Glomerular endothelial cell (primary cell): ENCODE results near the gene MAP1B. TPM values are rescaled to one million over a fixed set of nuclear protein-coding genes. Genes with fewer than 3 reads are reported as not detected.
"Not testable (repeated sequence)": the region's sequence is repeated elsewhere in the genome, so short reads cannot be mapped to it uniquely, and the experiment has no call there.

Experiments
- DNase-seq: peaks from one replicate; pipeline ENCODE4 v3.0.0-alpha.2; 2011; ENCODE audit warnings: low read depth, low spot score; ENCODE audit errors: extremely low read depth
- total RNA-seq: library from RNA; depleted of rRNA; stranded (reverse); fragments of >200 nt; gene quantifications from 2 replicates; pipeline ENCODE4 v1.2.3, GENCODE V29; 2015

The MAP1B gene
- 401 and 515 TPM in 2 replicates for total RNA-seq

GRCh38 chr5:72107131-72107900 is at the start of gene MAP1B:
TSS of gene MAP1B (plus strand) at chr5:72107475. CDS start at chr5:72107532, 57 bp downstream.
- DNase-seq = no peak

GRCh38 chr5:72057816-72058215 is 49.5 kb upstream of the MAP1B start:
- DNase-seq = no peak

- no peak for DNase-seq
Observed at GRCh38 chr5:72063219-72063819, 44.0 kb upstream of the MAP1B start.

GRCh38 chr5:72064801-72065570 is 42.3 kb upstream of the MAP1B start:
- DNase-seq = no peak

- DNase-seq = no peak
Observed at GRCh38 chr5:72065751-72066255, 41.5 kb upstream of the MAP1B start.

GRCh38 chr5:72066705-72067107 is 40.6 kb upstream of the MAP1B start:
- DNase-seq = no peak

GRCh38 chr5:72067682-72068470 is 39.4 kb upstream of the MAP1B start:
- no peak for DNase-seq

- DNase-seq = no peak
Observed at GRCh38 chr5:72070529-72070928, 36.7 kb upstream of the MAP1B start.

GRCh38 chr5:72071906-72072305 is 35.4 kb upstream of the MAP1B start:
- DNase-seq = no peak

GRCh38 chr5:72074251-72074650 is 33.0 kb upstream of the MAP1B start:
- DNase-seq = no peak

GRCh38 chr5:72075461-72075860 is 31.8 kb upstream of the MAP1B start:
- no peak for DNase-seq

- no peak for DNase-seq
Observed at GRCh38 chr5:72076621-72077300, 30.5 kb upstream of the MAP1B start.

GRCh38 chr5:72077390-72077789 is 29.9 kb upstream of the MAP1B start:
- no peak for DNase-seq

- no peak for DNase-seq
Observed at GRCh38 chr5:72079288-72079687, 28.0 kb upstream of the MAP1B start.

GRCh38 chr5:72082048-72082447 is 25.2 kb upstream of the MAP1B start:
- DNase-seq = no peak

GRCh38 chr5:72084876-72085275 is 22.4 kb upstream of the MAP1B start:
- DNase-seq = no peak

- no peak for DNase-seq
Observed at GRCh38 chr5:72085319-72085718, 22.0 kb upstream of the MAP1B start.

GRCh38 chr5:72089713-72090112 is 17.6 kb upstream of the MAP1B start:
- not testable (repeated sequence) for DNase-seq

GRCh38 chr5:72092074-72092473 is 15.2 kb upstream of the MAP1B start:
- no peak for DNase-seq

- DNase-seq = no peak
Observed at GRCh38 chr5:72093217-72093616, 14.1 kb upstream of the MAP1B start.
